Measurements from ENCODE around the gene DDIT3.

DNA sequence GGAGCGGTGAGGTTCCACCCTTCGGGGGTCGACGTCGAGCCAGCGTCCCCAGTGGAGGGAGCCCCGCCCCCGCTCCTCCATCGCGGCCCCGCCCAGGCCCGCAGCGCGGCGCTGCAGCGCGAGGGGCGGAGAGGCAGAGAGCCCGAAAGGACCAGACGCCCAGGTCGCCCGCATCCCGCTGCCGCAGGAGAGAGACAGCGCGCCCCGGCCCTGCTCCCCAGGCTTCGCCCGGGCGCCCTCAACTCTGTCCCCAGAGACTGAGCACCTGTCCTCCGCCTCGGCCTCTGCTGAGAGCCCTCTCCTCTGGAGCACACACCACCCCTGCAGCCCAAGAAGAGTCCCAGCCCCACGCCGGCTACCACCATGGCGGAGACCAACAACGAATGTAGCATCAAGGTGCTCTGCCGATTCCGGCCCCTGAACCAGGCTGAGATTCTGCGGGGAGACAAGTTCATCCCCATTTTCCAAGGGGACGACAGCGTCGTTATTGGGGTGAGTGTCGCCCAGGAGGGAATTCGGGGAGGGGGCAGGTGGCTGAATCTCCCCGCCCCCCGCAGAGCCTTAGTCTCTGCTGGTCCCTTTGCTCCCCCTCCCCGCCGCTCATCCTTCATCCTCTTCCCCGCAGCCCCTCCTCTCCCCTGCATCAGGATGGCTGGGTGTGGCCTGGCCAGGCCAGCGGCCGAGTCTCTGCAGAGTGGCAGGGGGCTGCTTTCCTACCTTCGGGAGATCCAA is 29.8 kb upstream of the DDIT3 start, which contains the start of gene KIF5A:
- TF ChIP-seq CTCF (IDR thresholded peaks at IDR 0.05 in 8 of 11, conservative IDR thresholded peaks at IDR 0.05 in 3 of 11) = peak in 3 of 11 experiments; percentile 15 to 22 (median 22)
- peak in 2 of 3 donors; percentile 40 to 41 for TF ChIP-seq POLR2AphosphoS5 (IDR thresholded peaks at IDR 0.05)

Measured in spleen (tissue), 7 donors.